ENCODE data around the gene TEKT4. TPM values are rescaled to one million over a fixed set of nuclear protein-coding genes. Genes with fewer than 3 reads are reported as not detected.

Gene TEKT4
- total RNA-seq, 1 experiment from 2014 or later, result not detected

DNA sequence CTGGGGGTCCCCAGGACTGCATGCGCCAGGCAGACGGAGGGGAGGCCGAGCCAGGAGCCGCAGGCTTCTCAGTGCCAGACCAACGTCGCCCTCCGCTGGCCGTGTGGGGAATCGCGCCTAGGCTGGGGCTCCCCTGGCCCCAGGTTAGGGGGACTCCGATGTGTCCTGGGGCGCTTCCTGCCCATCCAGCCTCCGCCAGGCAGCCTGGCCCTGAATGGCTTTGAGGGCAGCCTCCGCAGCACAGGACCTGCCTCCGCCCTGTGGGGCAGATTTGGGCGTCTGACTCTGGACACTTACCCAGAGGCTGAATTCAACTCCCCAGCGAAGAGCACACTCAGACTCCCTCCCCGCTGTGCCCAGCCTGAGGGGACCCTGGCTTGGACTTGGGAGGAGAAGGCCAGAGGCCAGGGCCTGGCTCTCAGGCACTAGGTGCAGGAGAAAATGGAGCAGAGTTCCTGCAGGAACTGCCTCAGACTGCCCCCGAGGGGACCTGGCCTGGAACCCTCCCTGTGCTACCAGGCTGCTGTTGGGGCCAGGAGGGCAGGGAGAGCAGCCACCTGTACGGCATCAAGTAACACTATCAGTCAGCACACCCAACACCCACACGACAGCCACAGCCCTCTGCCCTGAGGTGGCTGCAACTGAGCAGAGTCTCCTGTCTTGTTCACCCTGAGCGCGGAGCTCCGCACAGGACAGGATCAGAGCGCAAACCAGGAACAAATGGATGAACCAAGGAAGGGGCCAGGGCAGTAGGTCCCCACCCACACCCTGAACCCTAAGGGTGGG is 597 bp upstream of the TEKT4 start:
- no TSS peak for BruUV-seq (replicated peaks)
- H3K9me3 Mint-ChIP-seq (ENCODE audit: unreplicated experiment), result no peaks in the 10 kb centered on the region
- CTCF ChIA-PET, result interaction anchor here (9.6 kb wide), 1 partner anchor 85 kb away, joined by 170 read pairs; no protein-coding TSS in a partner anchor
- H3K4me1 Mint-ChIP-seq (ENCODE audit: insufficient read depth, unreplicated experiment), result no peaks in the 10 kb centered on the region
- no peaks in the 10 kb centered on the region for H3K36me3 Mint-ChIP-seq (ENCODE audit: insufficient read depth, unreplicated experiment)
- H3K27me3 Mint-ChIP-seq (ENCODE audit: insufficient read depth, unreplicated experiment), result peaks cover 38% of the 10 kb centered on the region
- TF ChIP-seq, protein P1, sequence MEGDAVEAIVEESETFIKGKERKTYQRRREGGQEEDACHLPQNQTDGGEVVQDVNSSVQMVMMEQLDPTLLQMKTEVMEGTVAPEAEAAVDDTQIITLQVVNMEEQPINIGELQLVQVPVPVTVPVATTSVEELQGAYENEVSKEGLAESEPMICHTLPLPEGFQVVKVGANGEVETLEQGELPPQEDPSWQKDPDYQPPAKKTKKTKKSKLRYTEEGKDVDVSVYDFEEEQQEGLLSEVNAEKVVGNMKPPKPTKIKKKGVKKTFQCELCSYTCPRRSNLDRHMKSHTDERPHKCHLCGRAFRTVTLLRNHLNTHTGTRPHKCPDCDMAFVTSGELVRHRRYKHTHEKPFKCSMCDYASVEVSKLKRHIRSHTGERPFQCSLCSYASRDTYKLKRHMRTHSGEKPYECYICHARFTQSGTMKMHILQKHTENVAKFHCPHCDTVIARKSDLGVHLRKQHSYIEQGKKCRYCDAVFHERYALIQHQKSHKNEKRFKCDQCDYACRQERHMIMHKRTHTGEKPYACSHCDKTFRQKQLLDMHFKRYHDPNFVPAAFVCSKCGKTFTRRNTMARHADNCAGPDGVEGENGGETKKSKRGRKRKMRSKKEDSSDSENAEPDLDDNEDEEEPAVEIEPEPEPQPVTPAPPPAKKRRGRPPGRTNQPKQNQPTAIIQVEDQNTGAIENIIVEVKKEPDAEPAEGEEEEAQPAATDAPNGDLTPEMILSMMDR (IDR thresholded peaks at IDR 0.05; ENCODE audit: unreplicated experiment), result peak; percentile 62
- H3K4me3 Mint-ChIP-seq (ENCODE audit: unreplicated experiment), result no peak overlapping the region
- intact Hi-C loops (cut with micrococcal nuclease), result loop anchor here (10.0 kb wide), 1 partner anchor 244 kb away; no protein-coding TSS in a partner anchor
- H3K27ac Mint-ChIP-seq (ENCODE audit: low read depth, unreplicated experiment), result no peak overlapping the region
- no peak for DNase-seq (ENCODE audit: unreplicated experiment)
- POLR2A ChIA-PET, result no interaction called here

DNA sequence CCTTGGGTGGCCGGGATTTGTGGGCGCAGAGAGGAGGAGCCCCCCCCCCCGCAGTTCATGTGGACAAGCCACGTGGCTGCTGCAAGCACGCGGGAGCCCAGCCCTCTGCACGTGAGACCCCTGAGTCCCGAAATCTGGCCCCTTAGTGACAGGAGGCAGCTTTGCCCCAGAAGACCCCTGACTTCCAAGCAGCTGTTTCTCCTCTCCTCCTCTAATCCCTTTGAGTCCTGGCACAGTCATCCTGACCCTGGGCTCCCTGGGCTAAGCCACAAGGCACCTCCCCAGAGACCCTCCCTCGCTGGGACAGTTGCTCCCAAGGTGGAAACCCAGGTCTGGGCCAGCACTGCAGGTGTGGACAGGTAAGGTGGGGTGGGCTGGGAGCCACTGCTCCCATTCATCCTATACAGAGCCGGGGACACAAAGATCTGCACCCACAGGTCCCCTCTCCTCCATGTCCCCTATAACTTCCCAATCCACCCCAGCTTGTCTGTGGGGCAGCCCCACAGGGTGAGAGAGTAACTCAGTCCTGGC is 923 bp downstream of the TEKT4 start:
- TF ChIP-seq, protein P1 (IDR thresholded peaks at IDR 0.05; ENCODE audit: unreplicated experiment), result no peak
- Mint-ChIP-seq H3K36me3 (ENCODE audit: insufficient read depth, unreplicated experiment) (no peaks in the 10 kb centered on the region), H3K4me3 (ENCODE audit: unreplicated experiment) (no peak overlapping the region), H3K27me3 (ENCODE audit: insufficient read depth, unreplicated experiment) (peaks cover 27% of the 10 kb centered on the region), H3K4me1 (ENCODE audit: insufficient read depth, unreplicated experiment) (no peaks in the 10 kb centered on the region), H3K9me3 (ENCODE audit: unreplicated experiment) (no peaks in the 10 kb centered on the region), H3K27ac (ENCODE audit: low read depth, unreplicated experiment) (no peak overlapping the region)
- DNase-seq (ENCODE audit: unreplicated experiment), result no peak
- no TSS peak for BruUV-seq (replicated peaks)
- intact Hi-C loops (cut with micrococcal nuclease), result loop anchor here (10.0 kb wide), 1 partner anchor 243 kb away; no protein-coding TSS in a partner anchor
- ChIA-PET POLR2A (no interaction called here), CTCF (interaction anchor here (1.5 to 9.6 kb wide), 3 partner anchors 10 to 84 kb away, joined by 5 to 170 read pairs (median 9); no protein-coding TSS in a partner anchor)

DNA sequence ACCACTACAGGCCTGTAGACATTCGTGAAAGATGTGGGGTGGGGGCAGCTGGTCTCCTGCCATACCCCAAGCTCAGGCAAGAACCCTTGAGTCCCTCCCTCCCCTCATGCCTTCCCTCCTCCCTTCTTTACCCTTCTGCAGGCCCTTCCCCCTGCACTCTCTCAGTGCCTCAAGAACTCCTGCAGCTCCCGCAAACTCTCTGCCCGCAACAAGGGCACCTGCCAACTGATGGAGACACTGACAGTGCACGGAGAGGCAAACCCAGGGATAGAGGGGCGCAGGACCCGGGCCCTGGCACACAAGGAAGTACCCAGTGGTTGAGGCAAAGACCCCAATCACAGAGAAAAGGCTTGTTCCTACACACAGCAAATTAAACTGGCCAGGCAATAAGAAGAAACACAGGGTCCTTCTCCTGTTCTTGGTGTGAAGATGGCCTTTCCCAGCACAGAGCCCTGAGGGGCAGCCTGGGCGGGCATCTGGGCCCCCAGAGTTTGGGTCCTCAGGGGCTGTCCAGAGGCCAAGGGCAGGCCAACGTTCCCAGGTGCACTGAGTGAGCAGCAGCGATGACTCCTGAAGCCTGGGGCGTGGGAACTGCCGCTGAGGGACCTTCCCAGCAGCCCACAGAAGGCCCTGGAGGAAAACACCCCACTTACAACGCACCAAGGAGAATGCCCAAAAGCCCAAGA is 1.6 kb downstream of the TEKT4 start:
- no peak for DNase-seq (ENCODE audit: unreplicated experiment)
- POLR2A ChIA-PET, result no interaction called here
- CTCF ChIA-PET, result interaction anchor here (0.6 to 9.6 kb wide), 12 partner anchors 7 to 629 kb away, joined by 3 to 170 read pairs (median 4); partner anchors contain the start of gene FAHD2A
- BruUV-seq (replicated peaks), result no TSS peak
- H3K9me3 Mint-ChIP-seq (ENCODE audit: unreplicated experiment), result no peaks in the 10 kb centered on the region
- TF ChIP-seq, protein P1 (IDR thresholded peaks at IDR 0.05; ENCODE audit: unreplicated experiment), result no peak
- intact Hi-C loops (cut with micrococcal nuclease), result loop anchor here (10.0 kb wide), 1 partner anchor 242 kb away; no protein-coding TSS in a partner anchor
- H3K36me3 Mint-ChIP-seq (ENCODE audit: insufficient read depth, unreplicated experiment), result no peaks in the 10 kb centered on the region
- no peak overlapping the region for H3K27ac Mint-ChIP-seq (ENCODE audit: low read depth, unreplicated experiment)
- peaks cover 21% of the 10 kb centered on the region for H3K27me3 Mint-ChIP-seq (ENCODE audit: insufficient read depth, unreplicated experiment)
- no peaks in the 10 kb centered on the region for H3K4me1 Mint-ChIP-seq (ENCODE audit: insufficient read depth, unreplicated experiment)
- no peak overlapping the region for H3K4me3 Mint-ChIP-seq (ENCODE audit: unreplicated experiment)
